Measurements from ENCODE around the gene PTPRJ. TPM values are rescaled to one million over a fixed set of nuclear protein-coding genes. Genes with fewer than 3 reads are reported as not detected.

The PTPRJ gene
- total and polyA plus RNA-seq, 2 of the 4 experiments (the other 2 are of a cell fraction): 5.6 to 14.9 TPM

- no peak for ATAC-seq (ENCODE audit: low read depth)
These were observed 39.9 kb downstream of the PTPRJ start for GRCh38 chr11:48020092-48020755.

More at GRCh38 chr11:48020092-48020755, 39.9 kb downstream of the PTPRJ start:
- in situ Hi-C loops (cut with MboI; ENCODE audit: low sequenced_read_pairs): no loop called here
- no TSS peak for BruUV-seq (replicated peaks)
- Histone ChIP-seq H2AK9ac (replicated peaks; ENCODE audit: low read depth, low read length, poor library complexity) (no peak overlapping the region), H3K9me1 (ENCODE audit: insufficient read depth, low read length) (peaks cover 21% of the 10 kb centered on the region), H2BK15ac (ENCODE audit: low read depth, low read length) (no peak overlapping the region), H3K56ac (ENCODE audit: extremely low read depth, insufficient read depth, low read length) (no peak overlapping the region), H4K8ac (ENCODE audit: low read depth in 2 of 2, low read length in 2 of 2) (no peak overlapping the region), H3K4me1 (ENCODE audit: control insufficient read depth, insufficient read depth, low read length) (peaks cover 17% of the 10 kb centered on the region), H2BK5ac (ENCODE audit: low read depth, low read length, poor library complexity, severe bottlenecking) (no peak overlapping the region), H3K79me1 (ENCODE audit: low read depth in 1 of 2, low read length in 2 of 2) (peaks cover 55 to 83% of the 10 kb centered on the region in 2 experiments), H3K23ac (ENCODE audit: low read depth, low read length) (no peak overlapping the region), H2AK5ac (ENCODE audit: low read depth, low read length) (no peak overlapping the region), H3K14ac (replicated peaks; ENCODE audit: low read depth, low read length) (no peak overlapping the region), H3K27ac (ENCODE audit: insufficient read depth, low read length) (no peak overlapping the region), H2AFZ (replicated peaks; ENCODE audit: low read length, poor library complexity) (no peak overlapping the region), H3K9me3 (ENCODE audit: control insufficient read depth, insufficient read depth, low read length) (no peaks in the 10 kb centered on the region), H3K4ac (ENCODE audit: low read depth, low read length) (no peak overlapping the region), H2BK120ac (ENCODE audit: low read depth, low read length) (no peak overlapping the region), H3K4me3 (ENCODE audit: insufficient read depth, low read depth, low read length) (no peak overlapping the region), H3K9ac (ENCODE audit: low read depth, low read length) (no peak overlapping the region), H2BK20ac (ENCODE audit: low read depth, low read length) (no peak overlapping the region), H3K36me3 (ENCODE audit: control insufficient read depth, insufficient read depth, low read length) (no peaks in the 10 kb centered on the region), H4K5ac (ENCODE audit: low read depth, low read length) (no peak overlapping the region), H3K18ac (ENCODE audit: low read depth, low read length) (no peak overlapping the region), H4K91ac (ENCODE audit: insufficient read depth, low read depth, low read length) (no peak overlapping the region), H4K20me1 (ENCODE audit: insufficient read depth, low read length) (peaks cover 17% of the 10 kb centered on the region), H3K4me2 (ENCODE audit: low read depth, low read length) (no peak overlapping the region), H3K27me3 (ENCODE audit: control insufficient read depth, insufficient read depth, low read length) (no peaks in the 10 kb centered on the region)
- intact Hi-C loops (cut with micrococcal nuclease): no loop called here
- no peak for TF ChIP-seq CEBPB (IDR thresholded peaks at IDR 0.05; ENCODE audit: low read depth, low read length)
- TF ChIP-seq NFE2L2 (IDR thresholded peaks at IDR 0.05; ENCODE audit: low read depth, low read length): no peak
- TF ChIP-seq BHLHE40 (IDR thresholded peaks at IDR 0.05; ENCODE audit: low read depth, low read length): no peak
- TF ChIP-seq RFX5 (IDR thresholded peaks at IDR 0.05; ENCODE audit: low read depth, low read length): no peak
- TF ChIP-seq MXI1 (IDR thresholded peaks at IDR 0.05; ENCODE audit: borderline replicate concordance, low read depth, low read length): no peak
- no peak for TF ChIP-seq RAD21 (IDR thresholded peaks at IDR 0.05; ENCODE audit: low read length)
- TF ChIP-seq ELK1 (IDR thresholded peaks at IDR 0.05; ENCODE audit: borderline replicate concordance, low read depth, low read length): no peak
- no peak for TF ChIP-seq POLR2A (IDR thresholded peaks at IDR 0.05; ENCODE audit: low read depth, low read length)
- no peak for TF ChIP-seq CHD1 (IDR thresholded peaks at IDR 0.05; ENCODE audit: low read depth, low read length)
- TF ChIP-seq MAFK (IDR thresholded peaks at IDR 0.05; ENCODE audit: low read depth, low read length): no peak
- no peak for TF ChIP-seq RCOR1 (IDR thresholded peaks at IDR 0.05; ENCODE audit: insufficient replicate concordance, low read length)
- DNase-seq: no peak
- dilution Hi-C loops (cut with HindIII; ENCODE audit: low sequenced_read_pairs, unreplicated experiment): no loop called here
- WGBS, 2 experiments (ENCODE audit: extremely low coverage in 2 of 2, insufficient read length in 1 of 2): 100% methylated on average over 8 of the region's 17 CpGs; no CpG with 5 or more reads in 1 of the 2 experiments
- CTCF ChIA-PET: no interaction called here
- POLR2A ChIA-PET (ENCODE audit: unreplicated experiment): no interaction called here
